ENCODE results near the gene SUPT16H.
"Not testable (repeated sequence)": the region's sequence is repeated elsewhere in the genome, so short reads cannot be mapped to it uniquely, and the experiment has no call there.

The SUPT16H gene

DNA sequence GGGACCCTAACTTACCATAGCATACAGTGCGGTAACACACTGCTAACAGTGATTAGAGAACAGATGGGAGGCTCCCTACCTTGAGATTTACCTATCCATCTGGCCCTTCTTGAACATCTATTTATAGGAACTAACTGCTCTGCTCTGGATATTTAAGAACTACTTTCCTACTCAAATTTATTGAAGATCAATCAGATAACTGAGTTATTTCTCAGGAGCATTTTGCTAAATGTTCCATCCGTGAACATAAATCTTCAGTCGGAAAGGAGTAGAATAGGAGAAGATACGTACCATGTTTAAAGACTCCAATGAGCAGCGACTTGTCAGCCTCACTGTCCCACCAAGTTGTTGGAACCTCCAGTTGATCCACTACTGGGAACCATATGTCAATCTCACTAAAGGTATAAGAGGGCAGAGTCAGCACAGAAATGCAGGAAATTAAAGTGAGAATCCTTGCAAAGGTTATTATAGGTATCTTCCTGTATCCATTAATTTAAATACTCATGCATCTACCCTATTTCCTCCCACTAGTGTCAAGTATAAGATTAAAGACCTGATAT is 15.6 kb upstream of the SUPT16H start:
- Histone ChIP-seq H3K36me3 (ENCODE audit: control insufficient read depth, insufficient read depth, low read length) (peaks cover 75% of the 10 kb centered on the region), H3K4me3 (ENCODE audit: insufficient read depth, low read depth, low read length) (no peak overlapping the region), H3K27ac (ENCODE audit: insufficient read depth, low read depth, low read length, poor library complexity, severe bottlenecking) (no peak overlapping the region), H3K9me3 (ENCODE audit: control insufficient read depth, low read length) (no peaks in the 10 kb centered on the region), H3K4me1 (ENCODE audit: control insufficient read depth, insufficient read depth, low read length) (no peaks in the 10 kb centered on the region), H3K27me3 (ENCODE audit: control insufficient read depth, insufficient read depth, low read length, poor library complexity, severe bottlenecking) (no peaks in the 10 kb centered on the region)
- WGBS, 2 experiments = 96 to 100% methylated on average over 5 of the region's 5 CpGs

DNA sequence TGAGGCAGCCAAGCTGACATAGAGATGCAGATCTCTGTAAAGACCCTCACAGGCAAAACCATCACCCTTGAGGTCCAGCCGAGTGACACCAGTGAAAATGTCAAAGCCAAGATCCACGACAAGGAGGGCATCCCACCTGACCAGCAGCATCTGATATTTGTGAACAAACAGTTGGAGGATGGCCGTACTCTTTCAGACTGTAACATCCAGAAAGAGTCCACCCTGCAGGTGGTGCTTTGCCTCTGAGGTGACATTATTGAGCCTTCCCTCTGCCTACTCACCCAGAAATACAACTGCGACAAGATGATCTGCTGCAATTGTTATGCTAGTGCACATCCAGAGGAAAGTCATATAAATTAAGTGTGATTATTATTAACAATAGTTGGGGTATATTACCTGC is 15.1 kb upstream of the SUPT16H start:
- Histone ChIP-seq H3K27ac (ENCODE audit: insufficient read depth, low read depth, low read length, poor library complexity, severe bottlenecking) (no peak overlapping the region), H3K4me1 (ENCODE audit: control insufficient read depth, insufficient read depth, low read length) (no peaks in the 10 kb centered on the region), H3K27me3 (ENCODE audit: control insufficient read depth, insufficient read depth, low read length, poor library complexity, severe bottlenecking) (no peaks in the 10 kb centered on the region), H3K36me3 (ENCODE audit: control insufficient read depth, insufficient read depth, low read length) (peaks cover 76% of the 10 kb centered on the region), H3K4me3 (ENCODE audit: insufficient read depth, low read depth, low read length) (no peak overlapping the region), H3K9me3 (ENCODE audit: control insufficient read depth, low read length) (no peaks in the 10 kb centered on the region)
- WGBS, 2 experiments = 94 to 96% methylated on average over 3 to 4 of the region's 4 CpGs

DNA sequence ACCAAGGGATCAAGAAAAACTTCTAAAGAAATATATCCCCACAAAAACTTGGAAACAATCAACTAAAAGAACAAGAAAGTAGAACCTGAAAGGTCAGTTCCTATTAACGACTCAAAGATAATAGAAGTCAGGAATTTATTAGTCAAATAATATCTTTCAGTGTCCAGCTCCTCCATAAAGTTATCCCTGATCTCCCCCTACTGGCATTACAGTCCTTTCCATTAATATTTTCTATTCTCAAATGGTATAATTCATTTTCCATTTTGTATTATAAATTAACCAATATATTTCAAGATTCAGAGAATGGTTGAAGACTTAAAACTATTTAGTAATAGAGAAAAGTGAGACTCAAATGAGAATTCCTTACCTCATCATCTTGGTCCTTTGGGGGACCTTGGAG is 11.6 kb upstream of the SUPT16H start:
- no peaks in the 10 kb centered on the region for H3K27me3 ChIP-seq (ENCODE audit: control insufficient read depth, insufficient read depth, low read length, poor library complexity, severe bottlenecking)
- 0% methylated on average over 1 of the region's 1 CpG; no CpG with 5 or more reads in 1 of the 2 experiments for WGBS, 2 experiments
- H3K27ac ChIP-seq (ENCODE audit: insufficient read depth, low read depth, low read length, poor library complexity, severe bottlenecking) = no peak overlapping the region
- H3K4me1 ChIP-seq (ENCODE audit: control insufficient read depth, insufficient read depth, low read length) = no peaks in the 10 kb centered on the region
- H3K4me3 ChIP-seq (ENCODE audit: insufficient read depth, low read depth, low read length) = no peak overlapping the region
- H3K36me3 ChIP-seq (ENCODE audit: control insufficient read depth, insufficient read depth, low read length) = peaks cover 81% of the 10 kb centered on the region
- H3K9me3 ChIP-seq (ENCODE audit: control insufficient read depth, low read length) = no peaks in the 10 kb centered on the region

DNA sequence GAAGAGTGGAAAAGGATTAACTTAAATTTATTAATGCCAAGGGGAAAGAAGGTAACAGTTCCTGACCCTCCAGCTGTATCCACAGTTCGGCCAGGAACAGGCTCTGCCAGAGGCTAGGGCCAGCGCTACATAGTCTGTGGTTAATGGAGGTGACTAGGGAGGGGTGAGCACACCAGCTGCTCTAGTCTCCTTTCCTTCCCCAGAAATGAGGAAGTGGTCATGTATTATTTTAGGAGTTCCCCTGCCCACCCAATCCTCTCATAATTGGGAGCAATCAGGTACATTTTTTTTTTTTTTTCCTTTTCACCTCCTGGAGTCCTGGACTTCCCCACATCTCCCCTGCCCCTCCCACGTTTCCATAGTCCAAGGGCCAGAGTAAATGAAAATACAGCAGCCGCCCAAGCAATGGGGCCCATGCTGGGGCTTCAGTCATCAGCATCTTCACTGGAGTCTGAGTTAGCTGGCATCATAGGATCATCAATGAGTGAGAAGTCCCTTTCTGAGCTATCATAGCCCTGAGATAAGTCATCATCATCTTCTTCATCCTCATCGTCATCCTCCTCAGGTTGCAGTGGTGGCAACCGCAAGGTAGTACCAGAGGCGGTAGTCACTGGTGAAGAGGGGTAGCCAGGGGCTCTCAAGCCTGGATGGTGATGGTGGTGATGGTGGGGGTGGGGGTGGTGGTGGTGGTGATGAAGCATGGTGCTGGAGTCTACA is 1.5 kb upstream of the SUPT16H start:
- H3K36me3 ChIP-seq (ENCODE audit: control insufficient read depth, insufficient read depth, low read length) = peaks cover 31% of the 10 kb centered on the region
- H3K4me1 ChIP-seq (ENCODE audit: control insufficient read depth, insufficient read depth, low read length) = peaks cover 8% of the 10 kb centered on the region
- no peak overlapping the region for H3K27ac ChIP-seq (ENCODE audit: insufficient read depth, low read depth, low read length, poor library complexity, severe bottlenecking)
- no peaks in the 10 kb centered on the region for H3K27me3 ChIP-seq (ENCODE audit: control insufficient read depth, insufficient read depth, low read length, poor library complexity, severe bottlenecking)
- WGBS, 2 experiments = 93 to 97% methylated on average over 7 of the region's 7 CpGs
- H3K9me3 ChIP-seq (ENCODE audit: control insufficient read depth, low read length) = no peaks in the 10 kb centered on the region
- no peak overlapping the region for H3K4me3 ChIP-seq (ENCODE audit: insufficient read depth, low read depth, low read length)

DNA sequence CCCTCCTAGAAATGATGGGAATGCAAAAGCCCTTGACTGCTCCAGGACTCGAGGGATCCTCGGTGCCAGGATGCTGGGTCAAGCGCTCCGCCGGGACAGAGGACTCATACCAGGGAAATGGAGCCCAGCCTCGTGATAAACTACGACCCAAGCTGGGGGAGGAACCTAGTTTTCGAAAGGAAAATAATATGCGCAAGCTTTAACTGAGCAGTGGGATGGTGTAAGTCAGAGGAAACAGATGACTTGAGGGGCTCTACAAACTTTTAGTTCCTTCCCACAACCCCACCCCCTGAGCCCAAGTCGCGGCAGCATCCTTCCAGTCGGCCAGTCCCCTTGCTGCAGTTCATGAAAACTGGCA is 654 bp upstream of the SUPT16H start:
- Histone ChIP-seq H3K4me3 (ENCODE audit: insufficient read depth, low read depth, low read length) (peak overlapping the region; percentile 78), H3K27me3 (ENCODE audit: control insufficient read depth, insufficient read depth, low read length, poor library complexity, severe bottlenecking) (no peaks in the 10 kb centered on the region), H3K4me1 (ENCODE audit: control insufficient read depth, insufficient read depth, low read length) (peaks cover 8% of the 10 kb centered on the region), H3K36me3 (ENCODE audit: control insufficient read depth, insufficient read depth, low read length) (peaks cover 22% of the 10 kb centered on the region), H3K27ac (ENCODE audit: insufficient read depth, low read depth, low read length, poor library complexity, severe bottlenecking) (peak overlapping the region; percentile 52), H3K9me3 (ENCODE audit: control insufficient read depth, low read length) (no peaks in the 10 kb centered on the region)
- WGBS, 2 experiments = 7 to 9% methylated on average over 12 of the region's 12 CpGs

DNA sequence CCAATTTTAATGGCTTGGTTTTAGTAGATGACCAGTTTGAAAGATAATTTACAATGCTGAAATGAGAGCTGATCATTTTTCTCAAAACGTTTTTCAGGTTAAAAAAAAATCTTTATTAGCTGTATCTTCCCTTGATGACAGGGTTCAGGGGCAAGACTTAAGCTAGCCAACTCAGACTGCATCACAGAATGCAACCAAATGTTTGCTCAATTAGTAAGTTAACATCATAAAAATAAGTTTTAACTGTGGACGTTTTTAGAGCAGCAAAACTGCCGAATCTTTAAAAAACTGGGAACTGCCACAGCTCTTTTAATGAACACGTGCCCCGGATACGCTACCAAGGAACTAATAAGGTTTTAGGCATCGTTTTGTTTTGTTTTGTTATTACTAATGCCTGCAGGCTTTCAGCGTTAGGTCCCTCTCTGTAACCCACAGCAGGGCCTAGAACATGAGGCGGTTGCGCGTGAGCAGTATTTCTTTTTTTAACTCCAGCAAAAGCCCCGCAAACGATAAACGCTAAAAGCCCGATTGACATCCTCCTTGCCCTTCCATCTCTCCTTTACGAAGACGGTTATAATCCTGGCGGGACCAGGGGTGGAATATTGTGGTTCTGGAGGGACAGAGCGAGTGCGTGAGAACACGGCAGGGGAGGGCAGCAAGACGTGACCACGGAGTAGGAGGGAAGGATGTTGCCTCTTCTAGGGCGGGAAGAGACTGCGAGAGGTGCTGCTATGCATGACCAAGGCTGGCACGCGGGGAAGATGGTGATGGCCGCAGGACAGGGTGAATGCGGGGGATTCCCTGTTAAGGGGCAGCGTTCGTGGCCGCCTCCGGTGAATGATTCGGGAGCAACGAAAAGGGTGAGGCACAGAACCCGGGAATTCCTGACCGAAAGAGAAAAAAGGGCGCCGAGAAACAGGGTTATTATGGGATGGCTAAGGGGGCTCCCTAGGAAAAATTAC is 652 bp downstream of the SUPT16H start:
- no peaks in the 10 kb centered on the region for H3K27me3 ChIP-seq (ENCODE audit: control insufficient read depth, insufficient read depth, low read length, poor library complexity, severe bottlenecking)
- peak overlapping the region; percentile 78 for H3K4me3 ChIP-seq (ENCODE audit: insufficient read depth, low read depth, low read length)
- H3K4me1 ChIP-seq (ENCODE audit: control insufficient read depth, insufficient read depth, low read length) = peaks cover 8% of the 10 kb centered on the region
- WGBS, 2 experiments = 1% methylated on average over 39 of the region's 39 CpGs
- no peaks in the 10 kb centered on the region for H3K9me3 ChIP-seq (ENCODE audit: control insufficient read depth, low read length)
- peaks cover 13% of the 10 kb centered on the region for H3K36me3 ChIP-seq (ENCODE audit: control insufficient read depth, insufficient read depth, low read length)
- peak overlapping the region; percentile 75 for H3K27ac ChIP-seq (ENCODE audit: insufficient read depth, low read depth, low read length, poor library complexity, severe bottlenecking)

DNA sequence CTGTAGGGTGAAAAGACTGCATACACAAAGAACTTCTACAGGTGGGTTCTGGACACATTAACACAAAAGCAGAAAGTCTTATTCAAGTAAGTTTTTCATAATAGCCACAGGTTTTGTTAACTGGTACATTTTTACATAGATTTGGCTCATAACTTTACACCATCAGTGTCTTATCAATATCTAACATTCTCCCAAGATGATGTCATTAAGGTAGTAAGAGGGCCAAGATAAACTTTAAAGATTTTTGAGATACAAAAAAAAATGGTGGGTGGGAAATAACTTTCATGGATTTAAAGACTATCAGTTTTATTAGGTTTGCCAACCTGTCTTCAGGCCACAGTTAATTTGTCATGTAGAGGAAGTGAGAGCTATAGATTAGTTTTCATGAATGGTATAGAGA is 1.7 kb downstream of the SUPT16H start:
- peak overlapping the region; percentile 20 for H3K4me3 ChIP-seq (ENCODE audit: insufficient read depth, low read depth, low read length)
- peaks cover 8% of the 10 kb centered on the region for H3K4me1 ChIP-seq (ENCODE audit: control insufficient read depth, insufficient read depth, low read length)
- peaks cover 11% of the 10 kb centered on the region for H3K36me3 ChIP-seq (ENCODE audit: control insufficient read depth, insufficient read depth, low read length)
- H3K27ac ChIP-seq (ENCODE audit: insufficient read depth, low read depth, low read length, poor library complexity, severe bottlenecking) = no peak overlapping the region
- H3K9me3 ChIP-seq (ENCODE audit: control insufficient read depth, low read length) = no peaks in the 10 kb centered on the region
- H3K27me3 ChIP-seq (ENCODE audit: control insufficient read depth, insufficient read depth, low read length, poor library complexity, severe bottlenecking) = no peaks in the 10 kb centered on the region

DNA sequence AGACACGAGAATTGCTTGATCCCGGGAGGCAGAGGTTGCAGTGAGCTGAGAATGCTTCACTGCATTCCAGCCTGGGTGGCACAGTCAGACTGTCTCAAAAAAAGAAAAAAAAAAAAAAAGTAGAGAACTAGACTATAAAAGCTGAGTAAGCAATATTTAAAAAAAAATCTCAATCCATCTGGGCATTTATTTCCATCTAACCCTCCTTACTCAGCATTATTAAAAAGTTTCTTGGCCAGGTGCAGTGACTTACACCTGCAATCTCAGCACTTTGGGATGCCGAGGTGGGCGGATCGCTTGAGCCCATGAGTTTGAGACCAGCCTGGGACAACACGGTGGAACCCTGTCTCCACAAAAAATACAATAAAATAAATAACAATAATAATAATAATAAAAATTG is 4.5 kb downstream of the SUPT16H start:
- 89 to 94% methylated on average over 5 to 6 of the region's 6 CpGs for WGBS, 2 experiments
- Histone ChIP-seq H3K36me3 (ENCODE audit: control insufficient read depth, insufficient read depth, low read length) (no peaks in the 10 kb centered on the region), H3K27ac (ENCODE audit: insufficient read depth, low read depth, low read length, poor library complexity, severe bottlenecking) (no peak overlapping the region), H3K27me3 (ENCODE audit: control insufficient read depth, insufficient read depth, low read length, poor library complexity, severe bottlenecking) (no peaks in the 10 kb centered on the region), H3K4me3 (ENCODE audit: insufficient read depth, low read depth, low read length) (no peak overlapping the region), H3K4me1 (ENCODE audit: control insufficient read depth, insufficient read depth, low read length) (peaks cover 8% of the 10 kb centered on the region), H3K9me3 (ENCODE audit: control insufficient read depth, low read length) (no peaks in the 10 kb centered on the region)

DNA sequence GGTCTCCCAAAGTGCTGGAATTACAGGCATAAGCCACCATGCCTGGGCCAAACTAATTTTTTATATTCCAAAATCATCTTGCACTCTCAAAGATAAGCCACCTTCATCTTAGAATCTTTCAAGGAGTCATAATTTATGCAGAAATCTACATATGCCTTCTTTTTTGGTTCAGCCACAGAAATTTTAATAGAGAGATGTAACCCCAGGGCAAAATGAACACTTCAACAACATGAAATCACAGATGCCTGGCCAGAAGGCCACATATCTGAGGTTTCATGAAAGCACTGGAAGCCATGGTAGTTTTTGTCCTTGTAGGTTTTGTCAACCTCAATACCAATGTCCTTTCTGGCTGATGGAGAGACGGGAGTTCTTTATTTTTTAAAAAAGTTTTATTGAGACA is 9.8 kb downstream of the SUPT16H start:
- Histone ChIP-seq H3K27ac (ENCODE audit: insufficient read depth, low read depth, low read length, poor library complexity, severe bottlenecking) (no peak overlapping the region), H3K4me3 (ENCODE audit: insufficient read depth, low read depth, low read length) (no peak overlapping the region), H3K9me3 (ENCODE audit: control insufficient read depth, low read length) (no peaks in the 10 kb centered on the region), H3K4me1 (ENCODE audit: control insufficient read depth, insufficient read depth, low read length) (no peaks in the 10 kb centered on the region), H3K36me3 (ENCODE audit: control insufficient read depth, insufficient read depth, low read length) (peaks cover 41% of the 10 kb centered on the region), H3K27me3 (ENCODE audit: control insufficient read depth, insufficient read depth, low read length, poor library complexity, severe bottlenecking) (no peaks in the 10 kb centered on the region)
- 100% methylated on average over 1 of the region's 1 CpG; no CpG with 5 or more reads in 1 of the 2 experiments for WGBS, 2 experiments

DNA sequence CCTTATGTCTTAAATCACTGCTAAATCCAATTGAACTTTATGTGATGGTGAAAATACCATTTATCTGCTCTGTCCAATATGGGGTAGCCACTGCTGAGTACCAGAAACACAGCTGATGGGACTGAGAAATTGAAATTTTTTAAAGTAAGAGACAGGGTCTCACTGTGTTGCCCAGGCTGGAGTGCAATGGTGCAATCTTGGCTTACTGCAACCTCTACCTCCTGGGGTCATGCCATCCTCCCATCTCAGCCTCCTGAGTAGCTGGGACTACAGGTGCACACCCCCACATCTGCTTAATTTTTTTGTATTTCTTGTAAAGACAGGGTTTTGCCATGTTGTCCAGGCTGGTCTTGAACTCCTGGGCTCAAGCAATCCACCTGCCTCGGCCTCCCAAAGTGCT is 11.0 kb downstream of the SUPT16H start:
- H3K4me3 ChIP-seq (ENCODE audit: insufficient read depth, low read depth, low read length); H3K9me3 ChIP-seq (ENCODE audit: control insufficient read depth, low read length); H3K27me3 ChIP-seq (ENCODE audit: control insufficient read depth, insufficient read depth, low read length, poor library complexity, severe bottlenecking); H3K27ac ChIP-seq (ENCODE audit: insufficient read depth, low read depth, low read length, poor library complexity, severe bottlenecking); H3K4me1 ChIP-seq (ENCODE audit: control insufficient read depth, insufficient read depth, low read length): not testable (repeated sequence)
- WGBS, 2 experiments = 87 to 89% methylated on average over 1 of the region's 1 CpG
- peaks cover 53% of the 10 kb centered on the region for H3K36me3 ChIP-seq (ENCODE audit: control insufficient read depth, insufficient read depth, low read length)
